Endodermal cell (in vitro differentiated cells): ENCODE data around the gene ERBB4. TPM values are rescaled to one million over a fixed set of nuclear protein-coding genes. Genes with fewer than 3 reads are reported as not detected.

ENCODE experiments used
- DNase-seq: peaks from one replicate; pipeline ENCODE4 v3.0.0-alpha.2; 2017
- H3K27ac ChIP-seq: 2 replicates; pipeline ENCODE4 v1.5.1; 2013; ENCODE audit warnings: mild to moderate bottlenecking, low read depth, low read length, moderate library complexity
- H3K27me3 ChIP-seq: 2 replicates; pipeline ENCODE4 v1.6.1; 2013; ENCODE audit warnings: mild to moderate bottlenecking, low read length, moderate library complexity; ENCODE audit not compliant: insufficient read depth, control insufficient read depth, poor library complexity, severe bottlenecking
- H3K36me3 ChIP-seq: 2 replicates; pipeline ENCODE4 v1.7.0; 2013; ENCODE audit warnings: mild to moderate bottlenecking, low read length, moderate library complexity; ENCODE audit not compliant: control insufficient read depth, insufficient read depth
- H3K4me1 ChIP-seq: one replicate; pipeline ENCODE4 v1.7.0; 2013; ENCODE audit warnings: low read length; ENCODE audit not compliant: control insufficient read depth, insufficient read depth
- H3K4me3 ChIP-seq: 2 replicates; pipeline ENCODE4 v1.5.1; 2013; ENCODE audit warnings: mild to moderate bottlenecking, low read length, moderate library complexity
- H3K9ac ChIP-seq: 2 replicates; pipeline ENCODE4 v1.6.1; 2013; ENCODE audit warnings: mild to moderate bottlenecking, low read length, moderate library complexity; ENCODE audit not compliant: poor library complexity, severe bottlenecking; ENCODE audit errors: extremely low read depth
- H3K9me3 ChIP-seq: 2 replicates; pipeline ENCODE4 v1.6.1; 2013; ENCODE audit warnings: mild to moderate bottlenecking, low read length, moderate library complexity; ENCODE audit not compliant: control insufficient read depth
- H3K27ac Mint-ChIP-seq: 2 replicates; pipeline ENCODE4 v1.8.0; 2020; ENCODE audit warnings: mixed read lengths
- H3K27me3 Mint-ChIP-seq: 2 replicates; pipeline ENCODE4 v1.8.0; 2021; ENCODE audit warnings: mild to moderate bottlenecking, mixed read lengths; ENCODE audit not compliant: insufficient read depth
- H3K36me3 Mint-ChIP-seq: 2 replicates; pipeline ENCODE4 v1.8.0; 2020; ENCODE audit warnings: low read depth, mixed read lengths
- H3K4me1 Mint-ChIP-seq: 2 replicates; pipeline ENCODE4 v1.8.0; 2020; ENCODE audit warnings: mixed read lengths
- H3K4me3 Mint-ChIP-seq: 2 replicates; pipeline ENCODE4 v1.8.0; 2020; ENCODE audit warnings: mild to moderate bottlenecking, moderate library complexity, mixed read lengths
- H3K9me3 Mint-ChIP-seq: 2 replicates; pipeline ENCODE4 v1.8.0; 2020; ENCODE audit warnings: mild to moderate bottlenecking, mixed read lengths
- CTCF ChIP-seq: fragments of 200-600 bp; sonication (generic); conservative IDR thresholded peaks from 2 replicates; pipeline ENCODE4 v1.5.0; 2021; ENCODE audit warnings: antibody characterized with exemption, mild to moderate bottlenecking
- WGBS, 2 experiments: methylation state at CpG; one replicate each; pipeline versions ENCODE4 v1.1.5 to v1.1.7; 2013; ENCODE audit warnings: missing lambda C conversion rate in 2 of 2, mixed read lengths in 1 of 2; ENCODE audit not compliant: insufficient coverage in 1 of 2, insufficient read length in 1 of 2; 5-methylcytosine and 5-hydroxymethylcytosine counted together
- total RNA-seq, 2 donors: library from RNA; stranded (reverse); fragmentation: NEBNext Ultra II Directional in 1 of 2; extraction: Animal tissue kit (Norgen Biotek cat#: 25700) in 1 of 2; gene quantifications; 2 replicates in 1 of 2; 3 replicates in 1 of 2; pipeline ENCODE4 v1.2.1, GENCODE V29; 2021

The ERBB4 gene
- total RNA-seq, 2 donors from 2014 or later: 154 to 158 TPM

- no peak for TF ChIP-seq CTCF
- H3K9me3 Mint-ChIP-seq: no peaks in the 10 kb centered on the region
- H3K9ac ChIP-seq: no peak overlapping the region
- H3K4me1 ChIP-seq: no peaks in the 10 kb centered on the region
- no peak overlapping the region for H3K4me3 Mint-ChIP-seq
- 91 to 100% methylated on average over 1 to 3 of the region's 3 CpGs for WGBS, 2 experiments
- no peaks in the 10 kb centered on the region for H3K27me3 Mint-ChIP-seq
- no peaks in the 10 kb centered on the region for H3K4me1 Mint-ChIP-seq
- no peak overlapping the region for H3K4me3 ChIP-seq
- no peak for DNase-seq
- no peaks in the 10 kb centered on the region for H3K9me3 ChIP-seq
- H3K27ac ChIP-seq: no peak overlapping the region
- no peaks in the 10 kb centered on the region for H3K27me3 ChIP-seq
- peaks cover 9% of the 10 kb centered on the region for H3K36me3 Mint-ChIP-seq
- no peaks in the 10 kb centered on the region for H3K36me3 ChIP-seq
- H3K27ac Mint-ChIP-seq: no peak overlapping the region
These were observed 1109.2 kb downstream of the ERBB4 start for GRCh38 chr2:211429256-211429920.

GRCh38 chr2:211426240-211426639, 1112.4 kb downstream of the ERBB4 start:
- no peak overlapping the region for H3K4me3 ChIP-seq
- no peaks in the 10 kb centered on the region for H3K27me3 ChIP-seq
- peaks cover 13% of the 10 kb centered on the region for H3K36me3 ChIP-seq
- H3K9ac ChIP-seq: no peak overlapping the region
- Mint-ChIP-seq H3K27ac (no peak overlapping the region), H3K27me3 (no peaks in the 10 kb centered on the region), H3K4me1 (no peaks in the 10 kb centered on the region), H3K36me3 (peaks cover 22% of the 10 kb centered on the region), H3K4me3 (no peak overlapping the region), H3K9me3 (no peaks in the 10 kb centered on the region)
- no peak for TF ChIP-seq CTCF
- H3K27ac ChIP-seq: no peak overlapping the region
- no peaks in the 10 kb centered on the region for H3K9me3 ChIP-seq
- no peaks in the 10 kb centered on the region for H3K4me1 ChIP-seq
- WGBS, 2 experiments: 80 to 83% methylated on average over 1 to 2 of the region's 2 CpGs
- DNase-seq: no peak

- DNase-seq: no peak
- Histone ChIP-seq H3K4me3 (no peak overlapping the region), H3K27ac (no peak overlapping the region), H3K9me3 (peaks cover 6% of the 10 kb centered on the region), H3K27me3 (no peaks in the 10 kb centered on the region), H3K4me1 (no peaks in the 10 kb centered on the region), H3K36me3 (peaks cover 27% of the 10 kb centered on the region), H3K9ac (no peak overlapping the region)
- TF ChIP-seq CTCF: no peak
- no peaks in the 10 kb centered on the region for H3K27me3 Mint-ChIP-seq
- H3K36me3 Mint-ChIP-seq: peaks cover 39% of the 10 kb centered on the region
- H3K4me1 Mint-ChIP-seq: no peaks in the 10 kb centered on the region
- WGBS, 2 experiments: 80 to 91% methylated on average over 1 to 2 of the region's 2 CpGs
- H3K9me3 Mint-ChIP-seq: no peaks in the 10 kb centered on the region
- H3K27ac Mint-ChIP-seq: no peak overlapping the region
- no peak overlapping the region for H3K4me3 Mint-ChIP-seq
These were observed 1115.6 kb downstream of the ERBB4 start for GRCh38 chr2:211423018-211423417.
